ENCODE results near the gene CARS1. TPM values are rescaled to one million over a fixed set of nuclear protein-coding genes. Genes with fewer than 3 reads are reported as not detected.

Gene CARS1
- total RNA-seq, 1 donor: 106 TPM

- H2AFZ ChIP-seq (ENCODE audit: low read length): no peak overlapping the region
- no peak overlapping the region for H3K4me3 ChIP-seq (ENCODE audit: insufficient read depth, low read length)
- no peaks in the 10 kb centered on the region for H3K27me3 ChIP-seq (ENCODE audit: insufficient read depth, low read length)
- no peak overlapping the region for H3K27ac ChIP-seq (ENCODE audit: low read depth, low read length)
- peak; percentile 49 for DNase-seq (ENCODE audit: insufficient read length, low spot score, missing footprints)
- peaks cover 8% of the 10 kb centered on the region for H3K4me1 ChIP-seq (ENCODE audit: insufficient read depth, low read length)
- H3K4me2 ChIP-seq (ENCODE audit: insufficient read depth, low read length): no peak overlapping the region
- peaks cover 16% of the 10 kb centered on the region for H4K20me1 ChIP-seq (ENCODE audit: insufficient read depth, low read length)
- H3K9me3 ChIP-seq (ENCODE audit: low read depth, low read length): no peaks in the 10 kb centered on the region
- H3K36me3 ChIP-seq (ENCODE audit: insufficient read depth, low read length): peaks cover 78% of the 10 kb centered on the region
- peaks cover under 1% of the 10 kb centered on the region for H3K79me2 ChIP-seq (ENCODE audit: insufficient read depth, low read length)
- TF ChIP-seq CTCF (IDR thresholded peaks at IDR 0.05; ENCODE audit: extremely low read depth, low read depth, low read length): no peak
Measured at GRCh38 chr11:3015796-3016195, 41.4 kb downstream of the CARS1 start.

GRCh38 chr11:3014943-3015342 is 42.3 kb downstream of the CARS1 start:
- no peak overlapping the region for H3K4me2 ChIP-seq (ENCODE audit: insufficient read depth, low read length)
- no peaks in the 10 kb centered on the region for H3K79me2 ChIP-seq (ENCODE audit: insufficient read depth, low read length)
- H3K36me3 ChIP-seq (ENCODE audit: insufficient read depth, low read length): peaks cover 80% of the 10 kb centered on the region
- TF ChIP-seq CTCF (IDR thresholded peaks at IDR 0.05; ENCODE audit: extremely low read depth, low read depth, low read length): no peak
- H2AFZ ChIP-seq (ENCODE audit: low read length): no peak overlapping the region
- no peak overlapping the region for H3K27ac ChIP-seq (ENCODE audit: low read depth, low read length)
- H3K4me1 ChIP-seq (ENCODE audit: insufficient read depth, low read length): peaks cover 6% of the 10 kb centered on the region
- no peaks in the 10 kb centered on the region for H3K9me3 ChIP-seq (ENCODE audit: low read depth, low read length)
- no peak overlapping the region for H3K4me3 ChIP-seq (ENCODE audit: insufficient read depth, low read length)
- H3K27me3 ChIP-seq (ENCODE audit: insufficient read depth, low read length): no peaks in the 10 kb centered on the region
- DNase-seq (ENCODE audit: insufficient read length, low spot score, missing footprints): peak; percentile 29
- peaks cover 14% of the 10 kb centered on the region for H4K20me1 ChIP-seq (ENCODE audit: insufficient read depth, low read length)

GRCh38 chr11:3014057-3014938 is 42.9 kb downstream of the CARS1 start:
- peaks cover 14% of the 10 kb centered on the region for H4K20me1 ChIP-seq (ENCODE audit: insufficient read depth, low read length)
- no peaks in the 10 kb centered on the region for H3K9me3 ChIP-seq (ENCODE audit: low read depth, low read length)
- peaks cover 6% of the 10 kb centered on the region for H3K4me1 ChIP-seq (ENCODE audit: insufficient read depth, low read length)
- DNase-seq (ENCODE audit: insufficient read length, low spot score, missing footprints): peak; percentile 57
- H3K4me2 ChIP-seq (ENCODE audit: insufficient read depth, low read length): no peak overlapping the region
- no peak overlapping the region for H2AFZ ChIP-seq (ENCODE audit: low read length)
- no peaks in the 10 kb centered on the region for H3K79me2 ChIP-seq (ENCODE audit: insufficient read depth, low read length)
- no peak overlapping the region for H3K27ac ChIP-seq (ENCODE audit: low read depth, low read length)
- H3K27me3 ChIP-seq (ENCODE audit: insufficient read depth, low read length): no peaks in the 10 kb centered on the region
- peaks cover 79% of the 10 kb centered on the region for H3K36me3 ChIP-seq (ENCODE audit: insufficient read depth, low read length)
- H3K4me3 ChIP-seq (ENCODE audit: insufficient read depth, low read length): no peak overlapping the region
- no peak for TF ChIP-seq CTCF (IDR thresholded peaks at IDR 0.05; ENCODE audit: extremely low read depth, low read depth, low read length)

Measured in osteoblast (primary cell).